ENCODE data around the gene BABAM2. TPM values are rescaled to one million over a fixed set of nuclear protein-coding genes. Genes with fewer than 3 reads are reported as not detected.

The BABAM2 gene
- total RNA-seq, 4 donors from 2014 or later = 33.3 to 48.9 (median 37.9) TPM

DNA sequence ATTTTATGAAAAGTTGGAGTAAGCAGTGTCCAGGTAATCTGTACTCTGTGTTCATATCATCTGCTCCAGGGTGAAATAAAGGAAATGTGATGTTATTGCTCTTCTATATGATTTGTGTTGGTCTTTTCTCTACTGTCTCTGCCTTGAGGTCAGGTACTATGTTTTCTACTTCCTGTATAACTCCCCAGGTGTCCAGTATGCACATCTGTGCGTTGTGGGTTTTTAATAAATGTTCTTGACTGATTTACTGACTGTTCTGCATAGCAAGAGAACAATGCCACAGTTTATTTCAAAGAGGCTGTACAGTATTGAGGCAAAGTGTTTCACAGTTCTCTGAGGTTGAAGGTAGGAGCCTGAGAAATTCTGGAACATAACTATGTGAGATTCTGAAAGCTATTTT lies 89.7 kb downstream of the BABAM2 start:
- Histone ChIP-seq H3K4me3 (no peak overlapping the region), H3K4me1 (peaks cover 0 to 8% (median 0%) of the 10 kb centered on the region in 4 donors), H3K36me3 (no peaks in the 10 kb centered on the region), H3K27ac (peak overlapping the region in 1 of 4 donors; percentile 15), H3K9me3 (no peaks in the 10 kb centered on the region), H3K27me3 (no peaks in the 10 kb centered on the region)
- in situ Hi-C loops (cut with MboI; ENCODE audit: low pct_ligation_motif_present in 1 of 4, low pct_unique_long_range_greater_than_20kb in 1 of 4, low sequenced_read_pairs in 3 of 4) = no loop called here
- intact Hi-C loops (cut with DNase I; ENCODE audit: low total_unique reads) = no loop called here
- DNase-seq = no peak
- 17 to 35% methylated on average over 1 of the region's 1 CpG for WGBS, 2 donors (ENCODE audit: low coverage in 1 of 2)
- TF ChIP-seq, protein P1, sequence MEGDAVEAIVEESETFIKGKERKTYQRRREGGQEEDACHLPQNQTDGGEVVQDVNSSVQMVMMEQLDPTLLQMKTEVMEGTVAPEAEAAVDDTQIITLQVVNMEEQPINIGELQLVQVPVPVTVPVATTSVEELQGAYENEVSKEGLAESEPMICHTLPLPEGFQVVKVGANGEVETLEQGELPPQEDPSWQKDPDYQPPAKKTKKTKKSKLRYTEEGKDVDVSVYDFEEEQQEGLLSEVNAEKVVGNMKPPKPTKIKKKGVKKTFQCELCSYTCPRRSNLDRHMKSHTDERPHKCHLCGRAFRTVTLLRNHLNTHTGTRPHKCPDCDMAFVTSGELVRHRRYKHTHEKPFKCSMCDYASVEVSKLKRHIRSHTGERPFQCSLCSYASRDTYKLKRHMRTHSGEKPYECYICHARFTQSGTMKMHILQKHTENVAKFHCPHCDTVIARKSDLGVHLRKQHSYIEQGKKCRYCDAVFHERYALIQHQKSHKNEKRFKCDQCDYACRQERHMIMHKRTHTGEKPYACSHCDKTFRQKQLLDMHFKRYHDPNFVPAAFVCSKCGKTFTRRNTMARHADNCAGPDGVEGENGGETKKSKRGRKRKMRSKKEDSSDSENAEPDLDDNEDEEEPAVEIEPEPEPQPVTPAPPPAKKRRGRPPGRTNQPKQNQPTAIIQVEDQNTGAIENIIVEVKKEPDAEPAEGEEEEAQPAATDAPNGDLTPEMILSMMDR (IDR thresholded peaks at IDR 0.05) = no peak
- TF ChIP-seq EP300 (IDR thresholded peaks at IDR 0.05; ENCODE audit: low read depth) = no peak

DNA sequence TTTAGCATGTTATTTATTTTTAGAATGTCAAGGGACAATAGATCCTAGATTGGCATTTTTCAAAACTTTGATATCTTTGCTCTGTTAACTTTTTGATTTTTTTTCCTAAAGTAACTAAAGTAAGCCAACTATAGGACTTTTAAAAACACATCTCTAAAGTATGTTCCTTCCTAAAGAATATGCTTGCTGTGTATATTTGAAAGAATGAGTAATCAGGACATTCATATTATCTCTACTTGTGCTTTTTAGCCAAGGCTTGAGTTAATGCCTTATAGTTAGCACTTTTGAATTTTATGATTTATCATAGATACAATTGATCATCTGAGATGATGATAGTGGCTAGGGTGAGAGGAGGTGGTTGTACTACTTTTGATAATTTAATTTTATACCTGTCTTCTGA lies 93.6 kb downstream of the BABAM2 start:
- in situ Hi-C loops (cut with MboI; ENCODE audit: low pct_ligation_motif_present in 1 of 4, low pct_unique_long_range_greater_than_20kb in 1 of 4, low sequenced_read_pairs in 3 of 4) (no loop called here), intact Hi-C loops (cut with DNase I; ENCODE audit: low total_unique reads) (no loop called here)
- no peak for DNase-seq
- H3K27me3 ChIP-seq = no peaks in the 10 kb centered on the region
- no peaks in the 10 kb centered on the region for H3K9me3 ChIP-seq
- no peaks in the 10 kb centered on the region for H3K36me3 ChIP-seq
- peaks cover 0 to 8% (median 0%) of the 10 kb centered on the region in 4 donors for H3K4me1 ChIP-seq
- H3K27ac ChIP-seq = no peak overlapping the region
- TF ChIP-seq POLR2A (IDR thresholded peaks at IDR 0.05) = no peak
- no peak for TF ChIP-seq POLR2AphosphoS5 (IDR thresholded peaks at IDR 0.05)
- TF ChIP-seq, protein P1 (IDR thresholded peaks at IDR 0.05) = no peak
- TF ChIP-seq EP300 (IDR thresholded peaks at IDR 0.05; ENCODE audit: low read depth) = no peak
- H3K4me3 ChIP-seq = no peak overlapping the region

DNA sequence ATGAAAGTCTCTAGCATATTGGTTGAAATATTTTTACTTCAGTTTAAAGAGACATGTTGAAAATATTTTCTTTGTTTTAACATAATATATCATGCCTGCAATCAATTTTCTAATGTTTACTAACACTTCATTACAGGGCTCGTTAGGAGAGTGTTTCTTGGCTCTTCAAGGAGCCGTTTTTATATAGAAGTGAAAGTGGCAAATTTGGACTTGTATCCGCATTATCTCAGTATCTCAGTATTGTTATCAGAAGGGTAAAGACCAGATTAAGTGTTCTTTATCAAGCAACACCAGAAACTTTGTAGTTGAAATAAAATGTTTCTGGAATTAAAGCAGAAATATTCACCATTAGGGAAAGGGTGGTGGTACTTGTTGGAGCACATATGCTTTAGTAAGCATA lies 97.8 kb downstream of the BABAM2 start:
- Histone ChIP-seq H3K36me3 (no peaks in the 10 kb centered on the region), H3K27ac (no peak overlapping the region), H3K27me3 (no peaks in the 10 kb centered on the region), H3K4me3 (no peak overlapping the region), H3K9me3 (no peaks in the 10 kb centered on the region), H3K4me1 (peaks cover 0 to 7% (median 2%) of the 10 kb centered on the region in 4 donors)
- intact Hi-C loops (cut with DNase I; ENCODE audit: low total_unique reads) = no loop called here
- no peak for TF ChIP-seq EP300 (IDR thresholded peaks at IDR 0.05; ENCODE audit: low read depth)
- no peak for TF ChIP-seq POLR2AphosphoS5 (IDR thresholded peaks at IDR 0.05)
- TF ChIP-seq, protein P1 (IDR thresholded peaks at IDR 0.05) = no peak
- no peak for TF ChIP-seq POLR2A (IDR thresholded peaks at IDR 0.05)
- DNase-seq = no peak
- in situ Hi-C loops (cut with MboI; ENCODE audit: low pct_ligation_motif_present in 1 of 4, low pct_unique_long_range_greater_than_20kb in 1 of 4, low sequenced_read_pairs in 3 of 4) = no loop called here
- WGBS, 2 donors (ENCODE audit: low coverage in 1 of 2) = 62 to 76% methylated on average over 3 of the region's 3 CpGs

DNA sequence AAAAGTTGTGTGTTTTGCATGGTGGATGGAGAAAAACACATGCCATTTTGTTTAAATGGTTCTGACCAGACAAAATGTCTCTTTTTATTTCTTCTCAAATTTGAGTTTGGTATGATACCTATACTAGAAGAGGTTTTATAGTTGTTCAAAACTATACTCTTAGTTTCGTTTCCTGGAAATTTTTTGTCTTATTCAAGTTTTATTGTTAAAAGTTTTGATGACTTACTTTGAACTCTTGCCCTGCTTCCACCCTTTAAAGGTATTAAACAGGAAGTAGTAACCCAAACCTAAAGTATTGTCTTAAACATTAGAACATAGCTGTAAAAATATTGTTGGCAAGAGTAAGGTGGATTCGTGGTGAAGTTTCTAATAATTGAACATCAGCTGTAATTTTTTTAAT lies 98.2 kb downstream of the BABAM2 start:
- H3K27ac ChIP-seq = no peak overlapping the region
- 54 to 74% methylated on average over 2 of the region's 2 CpGs for WGBS, 2 donors (ENCODE audit: low coverage in 1 of 2)
- in situ Hi-C loops (cut with MboI; ENCODE audit: low pct_ligation_motif_present in 1 of 4, low pct_unique_long_range_greater_than_20kb in 1 of 4, low sequenced_read_pairs in 3 of 4) = no loop called here
- H3K36me3 ChIP-seq = no peaks in the 10 kb centered on the region
- peaks cover 0 to 8% (median 2%) of the 10 kb centered on the region in 4 donors for H3K4me1 ChIP-seq
- DNase-seq = no peak
- no peaks in the 10 kb centered on the region for H3K9me3 ChIP-seq
- no peak for TF ChIP-seq POLR2AphosphoS5 (IDR thresholded peaks at IDR 0.05)
- no peak for TF ChIP-seq POLR2A (IDR thresholded peaks at IDR 0.05)
- TF ChIP-seq, protein P1 (IDR thresholded peaks at IDR 0.05) = no peak
- TF ChIP-seq EP300 (IDR thresholded peaks at IDR 0.05; ENCODE audit: low read depth) = no peak
- H3K4me3 ChIP-seq = no peak overlapping the region
- intact Hi-C loops (cut with DNase I; ENCODE audit: low total_unique reads) = no loop called here
- H3K27me3 ChIP-seq = no peaks in the 10 kb centered on the region

All from transverse colon (tissue), 4 donors.